Hepatocyte (in vitro differentiated cells): Measurements from ENCODE around the gene NOTCH1. TPM values are rescaled to one million over a fixed set of nuclear protein-coding genes. Genes with fewer than 3 reads are reported as not detected.

ENCODE experiments used
- DNase-seq: peaks from one replicate; pipeline ENCODE4 v3.0.0-alpha.2; 2016; ENCODE audit warnings: low spot score
- H2AFZ ChIP-seq: fragments of 200-600 bp; sonication (generic); 2 replicates; pipeline ENCODE4 v1.6.0; 2016; ENCODE audit warnings: antibody characterized with exemption, mild to moderate bottlenecking
- H3K27ac ChIP-seq: fragments of 200-600 bp; sonication (generic); 2 replicates; pipeline ENCODE4 v1.5.1; 2016; ENCODE audit warnings: mild to moderate bottlenecking
- H3K27me3 ChIP-seq: fragments of 200-600 bp; sonication (generic); 2 replicates; pipeline ENCODE4 v1.6.1; 2016
- H3K36me3 ChIP-seq: fragments of 200-600 bp; sonication (generic); replicated peaks from 2 replicates; pipeline ENCODE4 v1.5.1; 2016; ENCODE audit warnings: low read depth; ENCODE audit not compliant: insufficient read depth
- H3K4me1 ChIP-seq: fragments of 200-600 bp; sonication (generic); 2 replicates; pipeline ENCODE4 v1.5.1; 2016; ENCODE audit warnings: mild to moderate bottlenecking, moderate library complexity; ENCODE audit not compliant: insufficient read depth
- H3K4me2 ChIP-seq: fragments of 200-600 bp; sonication (generic); 2 replicates; pipeline ENCODE4 v1.6.0; 2016
- H3K4me3 ChIP-seq: fragments of 200-600 bp; sonication (generic); 2 replicates; pipeline ENCODE4 v1.5.1; 2016; ENCODE audit warnings: mild to moderate bottlenecking
- H3K79me2 ChIP-seq: fragments of 200-600 bp; sonication (generic); 2 replicates; pipeline ENCODE4 v1.6.0; 2017; ENCODE audit warnings: mild to moderate bottlenecking
- H3K9me2 ChIP-seq: fragments of 200-600 bp; sonication (generic); replicated peaks from 2 replicates; pipeline ENCODE4 v1.6.0; 2017; ENCODE audit warnings: mild to moderate bottlenecking; ENCODE audit not compliant: insufficient read depth
- H3K9me3 ChIP-seq: fragments of 200-600 bp; sonication (generic); 2 replicates; pipeline ENCODE4 v1.5.1; 2016; ENCODE audit warnings: low read depth, mild to moderate bottlenecking
- H4K20me1 ChIP-seq: fragments of 200-600 bp; sonication (generic); 2 replicates; pipeline ENCODE4 v1.6.0; 2016; ENCODE audit warnings: mild to moderate bottlenecking; ENCODE audit not compliant: insufficient read depth, poor library complexity, severe bottlenecking
- CTCF ChIP-seq: fragments of 200-600 bp; sonication (generic); IDR thresholded peaks from 2 replicates; pipeline ENCODE4 v1.5.1; 2016; ENCODE audit warnings: antibody characterized with exemption, mild to moderate bottlenecking; ENCODE audit not compliant: poor library complexity
- EZH2 ChIP-seq: fragments of 200-600 bp; sonication (generic); IDR thresholded peaks from 2 replicates; pipeline ENCODE4 v1.6.1; 2016; ENCODE audit warnings: antibody characterized with exemption, mild to moderate bottlenecking, borderline replicate concordance
- EZH2phosphoT487 ChIP-seq: fragments of 200-600 bp; sonication (generic); IDR thresholded peaks from one replicate; pipeline ENCODE4 v1.6.1; 2018; ENCODE audit warnings: antibody characterized with exemption, mild to moderate bottlenecking, low read depth, moderate library complexity; ENCODE audit not compliant: unreplicated experiment, severe bottlenecking
- WGBS: methylation state at CpG from one replicate; pipeline ENCODE4 v1.1.6; 2016; ENCODE audit warnings: low lambda C conversion rate; ENCODE audit errors: missing lambda C conversion rate; 5-methylcytosine and 5-hydroxymethylcytosine counted together
- polyA plus RNA-seq: library from polyadenylated mRNA; unstranded; fragments of >200 nt; fragmentation: Nextera tagmentation; extraction: Ambion mirVana; gene quantifications from 2 replicates; pipeline ENCODE4 v1.2.1, GENCODE V29; 2016
- total RNA-seq: library from RNA; depleted of rRNA; stranded (reverse); fragments of >200 nt; gene quantifications from 2 replicates; pipeline ENCODE4 v1.2.3, GENCODE V29; 2014

The NOTCH1 gene
- total and polyA plus RNA-seq, 2 experiments from 2014 or later = 5.3 to 6.5 TPM

- H4K20me1 ChIP-seq = no peaks in the 10 kb centered on the region
- no peaks in the 10 kb centered on the region for H3K9me3 ChIP-seq
- H3K9me2 ChIP-seq = no peaks in the 10 kb centered on the region
- no peaks in the 10 kb centered on the region for H3K79me2 ChIP-seq
- H3K27me3 ChIP-seq = no peaks in the 10 kb centered on the region
- WGBS = over 99% methylated on average over 14 of the region's 17 CpGs
- no peak overlapping the region for H3K4me2 ChIP-seq
- peaks cover 24% of the 10 kb centered on the region for H3K4me1 ChIP-seq
- H2AFZ ChIP-seq = no peak overlapping the region
- H3K36me3 ChIP-seq = no peaks in the 10 kb centered on the region
- H3K4me3 ChIP-seq = no peak overlapping the region
- H3K27ac ChIP-seq = no peak overlapping the region
- TF ChIP-seq EZH2 = no peak
- TF ChIP-seq EZH2phosphoT487 = no peak
- no peak for TF ChIP-seq CTCF
- no peak for DNase-seq
These were observed 27.9 kb downstream of the NOTCH1 start for GRCh38 chr9:136517950-136518349.

- no peak for DNase-seq
- Histone ChIP-seq H3K4me1 (peaks cover 24% of the 10 kb centered on the region), H3K79me2 (no peaks in the 10 kb centered on the region), H3K4me3 (no peak overlapping the region), H3K27ac (no peak overlapping the region), H3K27me3 (no peaks in the 10 kb centered on the region), H3K36me3 (no peaks in the 10 kb centered on the region), H3K4me2 (no peak overlapping the region), H3K9me3 (no peaks in the 10 kb centered on the region), H4K20me1 (no peaks in the 10 kb centered on the region), H3K9me2 (no peaks in the 10 kb centered on the region), H2AFZ (no peak overlapping the region)
- whole genome bisulfite sequencing = 95% methylated on average over 22 of the region's 37 CpGs
- TF ChIP-seq EZH2phosphoT487 = no peak
- TF ChIP-seq EZH2 = no peak
- no peak for TF ChIP-seq CTCF
These were observed 28.7 kb downstream of the NOTCH1 start for GRCh38 chr9:136517012-136517743.

- peaks cover 19% of the 10 kb centered on the region for H3K4me1 ChIP-seq
- no peak overlapping the region for H3K4me2 ChIP-seq
- no peak overlapping the region for H3K27ac ChIP-seq
- 89% methylated on average over 17 of the region's 19 CpGs for WGBS
- no peak for DNase-seq
- no peaks in the 10 kb centered on the region for H3K27me3 ChIP-seq
- H3K79me2 ChIP-seq = no peaks in the 10 kb centered on the region
- TF ChIP-seq CTCF (no peak), EZH2 (no peak), EZH2phosphoT487 (no peak)
- no peaks in the 10 kb centered on the region for H3K9me2 ChIP-seq
- H3K9me3 ChIP-seq = no peaks in the 10 kb centered on the region
- no peaks in the 10 kb centered on the region for H3K36me3 ChIP-seq
- H2AFZ ChIP-seq = no peak overlapping the region
- no peak overlapping the region for H3K4me3 ChIP-seq
- H4K20me1 ChIP-seq = no peaks in the 10 kb centered on the region
These were observed 29.6 kb downstream of the NOTCH1 start for GRCh38 chr9:136516191-136516654.

GRCh38 chr9:136515276-136515675 lies 30.6 kb downstream of the NOTCH1 start:
- Histone ChIP-seq H3K9me2 (no peaks in the 10 kb centered on the region), H4K20me1 (no peaks in the 10 kb centered on the region), H3K27me3 (no peaks in the 10 kb centered on the region), H3K9me3 (no peaks in the 10 kb centered on the region), H3K79me2 (no peaks in the 10 kb centered on the region), H3K36me3 (no peaks in the 10 kb centered on the region), H3K4me1 (peaks cover 9% of the 10 kb centered on the region), H3K4me3 (no peak overlapping the region), H3K27ac (no peak overlapping the region), H2AFZ (no peak overlapping the region), H3K4me2 (no peak overlapping the region)
- WGBS = 98% methylated on average over 17 of the region's 28 CpGs
- no peak for TF ChIP-seq CTCF
- no peak for TF ChIP-seq EZH2
- no peak for TF ChIP-seq EZH2phosphoT487
- DNase-seq = no peak
